Measurements from ENCODE around the gene SYT5.

The SYT5 gene

DNA sequence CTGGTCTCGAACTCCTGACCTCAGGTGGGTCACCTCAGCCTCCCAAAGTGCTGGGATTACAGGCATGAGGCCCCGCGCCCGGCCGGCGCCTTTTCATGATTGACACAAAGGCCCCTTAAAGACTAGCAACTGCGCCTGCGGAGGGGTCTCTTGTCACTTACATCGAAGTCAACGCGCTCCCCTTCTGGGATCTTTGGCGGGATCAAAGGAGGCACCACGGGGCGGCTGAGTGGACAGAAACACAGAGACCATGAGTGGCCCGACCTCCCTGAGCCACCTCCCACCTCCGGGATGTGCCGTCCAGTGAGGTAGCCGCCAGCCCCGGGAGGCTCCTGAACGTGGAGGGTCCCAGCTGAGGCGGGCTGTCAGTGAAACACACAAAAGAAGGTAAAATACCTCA, 38.4 kb downstream of the SYT5 start:
- TF ChIP-seq, protein P1, sequence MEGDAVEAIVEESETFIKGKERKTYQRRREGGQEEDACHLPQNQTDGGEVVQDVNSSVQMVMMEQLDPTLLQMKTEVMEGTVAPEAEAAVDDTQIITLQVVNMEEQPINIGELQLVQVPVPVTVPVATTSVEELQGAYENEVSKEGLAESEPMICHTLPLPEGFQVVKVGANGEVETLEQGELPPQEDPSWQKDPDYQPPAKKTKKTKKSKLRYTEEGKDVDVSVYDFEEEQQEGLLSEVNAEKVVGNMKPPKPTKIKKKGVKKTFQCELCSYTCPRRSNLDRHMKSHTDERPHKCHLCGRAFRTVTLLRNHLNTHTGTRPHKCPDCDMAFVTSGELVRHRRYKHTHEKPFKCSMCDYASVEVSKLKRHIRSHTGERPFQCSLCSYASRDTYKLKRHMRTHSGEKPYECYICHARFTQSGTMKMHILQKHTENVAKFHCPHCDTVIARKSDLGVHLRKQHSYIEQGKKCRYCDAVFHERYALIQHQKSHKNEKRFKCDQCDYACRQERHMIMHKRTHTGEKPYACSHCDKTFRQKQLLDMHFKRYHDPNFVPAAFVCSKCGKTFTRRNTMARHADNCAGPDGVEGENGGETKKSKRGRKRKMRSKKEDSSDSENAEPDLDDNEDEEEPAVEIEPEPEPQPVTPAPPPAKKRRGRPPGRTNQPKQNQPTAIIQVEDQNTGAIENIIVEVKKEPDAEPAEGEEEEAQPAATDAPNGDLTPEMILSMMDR (conservative IDR thresholded peaks at IDR 0.05; ENCODE audit: low read length), result no peak
- no peak for TF ChIP-seq EZH2phosphoT487 (IDR thresholded peaks at IDR 0.05; ENCODE audit: borderline replicate concordance)
- Histone ChIP-seq H3K4me1 (ENCODE audit: insufficient read depth, low read length, poor library complexity, severe bottlenecking) (peaks cover 6% of the 10 kb centered on the region), H4K20me1 (ENCODE audit: insufficient read depth, low read length, poor library complexity, severe bottlenecking) (no peaks in the 10 kb centered on the region), H3K79me2 (ENCODE audit: insufficient read depth, low read length) (no peaks in the 10 kb centered on the region), H3K27me3 (ENCODE audit: insufficient read depth, low read length, poor library complexity, severe bottlenecking) (no peaks in the 10 kb centered on the region), H3K36me3 (ENCODE audit: insufficient read depth, low read length) (no peaks in the 10 kb centered on the region), H3K4me2 (ENCODE audit: low read depth, low read length, poor library complexity, severe bottlenecking) (no peak overlapping the region), H3K9me3 (ENCODE audit: insufficient read depth, low read depth, low read length) (no peaks in the 10 kb centered on the region), H3K4me3 (ENCODE audit: low read length, poor library complexity, severe bottlenecking) (no peak overlapping the region), H2AFZ (ENCODE audit: low read length) (no peak overlapping the region), H3K9me2 (replicated peaks; ENCODE audit: low read depth, low read length) (no peaks in the 10 kb centered on the region), H3F3A (ENCODE audit: low read depth) (no peaks in the 10 kb centered on the region), H3K9ac (ENCODE audit: low read depth, low read length, poor library complexity, severe bottlenecking) (no peak overlapping the region)

DNA sequence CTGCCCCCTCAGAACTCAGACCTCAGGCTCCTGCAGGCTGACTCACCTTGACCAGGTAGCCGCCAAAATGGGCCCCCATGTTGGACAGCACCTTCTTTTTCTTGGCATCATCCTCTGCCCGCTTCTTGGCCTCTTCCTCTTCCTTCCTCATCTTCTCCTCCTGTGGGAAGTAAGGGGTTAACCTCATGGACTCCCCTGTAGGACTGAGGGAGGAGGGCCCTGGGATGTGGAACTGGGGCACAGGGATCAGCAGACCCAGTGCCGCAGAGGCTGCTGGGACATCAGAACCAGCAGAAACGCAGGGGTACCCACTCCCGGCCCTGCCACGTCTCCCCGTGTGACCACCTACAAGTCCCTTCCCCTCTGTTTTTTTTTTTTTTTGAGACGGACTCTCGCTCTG, 42.2 kb downstream of the SYT5 start:
- Histone ChIP-seq H3K36me3 (ENCODE audit: insufficient read depth, low read length) (no peaks in the 10 kb centered on the region), H3K4me1 (ENCODE audit: insufficient read depth, low read length, poor library complexity, severe bottlenecking) (peaks cover 3% of the 10 kb centered on the region), H4K20me1 (ENCODE audit: insufficient read depth, low read length, poor library complexity, severe bottlenecking) (no peaks in the 10 kb centered on the region), H3K4me3 (ENCODE audit: low read length, poor library complexity, severe bottlenecking) (no peak overlapping the region), H3F3A (ENCODE audit: low read depth) (no peaks in the 10 kb centered on the region), H3K9ac (ENCODE audit: low read depth, low read length, poor library complexity, severe bottlenecking) (no peak overlapping the region), H3K9me2 (replicated peaks; ENCODE audit: low read depth, low read length) (no peaks in the 10 kb centered on the region), H3K79me2 (ENCODE audit: insufficient read depth, low read length) (no peaks in the 10 kb centered on the region), H3K4me2 (ENCODE audit: low read depth, low read length, poor library complexity, severe bottlenecking) (no peak overlapping the region), H3K27me3 (ENCODE audit: insufficient read depth, low read length, poor library complexity, severe bottlenecking) (no peaks in the 10 kb centered on the region), H3K9me3 (ENCODE audit: insufficient read depth, low read depth, low read length) (no peaks in the 10 kb centered on the region), H2AFZ (ENCODE audit: low read length) (no peak overlapping the region)
- TF ChIP-seq EZH2phosphoT487 (IDR thresholded peaks at IDR 0.05; ENCODE audit: borderline replicate concordance), result no peak
- TF ChIP-seq, protein P1 (conservative IDR thresholded peaks at IDR 0.05; ENCODE audit: low read length), result no peak

DNA sequence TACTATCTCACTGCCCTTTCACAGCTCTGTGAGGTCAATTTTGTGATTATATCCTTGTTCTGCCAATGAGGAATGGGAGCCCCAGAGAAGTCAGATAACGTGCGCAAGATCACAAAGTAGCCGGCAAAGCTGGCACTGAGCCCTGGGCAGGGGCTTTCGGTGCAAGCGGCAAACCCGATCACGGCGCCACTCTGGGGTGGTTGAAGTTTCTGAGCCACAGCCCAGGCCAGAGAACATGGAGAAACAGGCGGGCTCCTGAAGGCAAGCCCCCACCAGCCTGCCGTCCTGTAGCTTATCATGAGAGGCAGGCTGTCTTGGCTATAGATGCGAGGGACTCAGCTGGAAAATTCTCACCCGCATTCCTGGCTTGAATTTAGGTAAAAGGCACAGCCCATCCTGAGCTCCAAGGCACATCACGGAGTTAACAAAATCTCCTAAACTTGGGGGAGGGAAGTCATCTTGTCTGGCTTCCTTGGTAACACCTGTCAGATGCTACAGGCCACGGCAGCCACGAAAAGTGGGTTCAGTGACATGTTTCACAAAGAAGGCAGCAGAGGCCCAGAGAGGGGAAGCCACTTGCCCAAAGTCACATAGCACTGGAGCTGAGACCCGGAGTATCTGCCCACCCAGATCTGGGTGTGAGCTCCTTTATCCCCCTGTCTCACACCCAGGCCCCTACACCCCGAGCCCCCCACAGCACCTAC, 43.5 kb downstream of the SYT5 start:
- Histone ChIP-seq H3K9ac (ENCODE audit: low read depth, low read length, poor library complexity, severe bottlenecking) (no peak overlapping the region), H4K20me1 (ENCODE audit: insufficient read depth, low read length, poor library complexity, severe bottlenecking) (no peaks in the 10 kb centered on the region), H3K4me1 (ENCODE audit: insufficient read depth, low read length, poor library complexity, severe bottlenecking) (peaks cover 3% of the 10 kb centered on the region), H2AFZ (ENCODE audit: low read length) (no peak overlapping the region), H3F3A (ENCODE audit: low read depth) (no peaks in the 10 kb centered on the region), H3K36me3 (ENCODE audit: insufficient read depth, low read length) (no peaks in the 10 kb centered on the region), H3K9me3 (ENCODE audit: insufficient read depth, low read depth, low read length) (no peaks in the 10 kb centered on the region), H3K4me2 (ENCODE audit: low read depth, low read length, poor library complexity, severe bottlenecking) (no peak overlapping the region), H3K4me3 (ENCODE audit: low read length, poor library complexity, severe bottlenecking) (no peak overlapping the region), H3K79me2 (ENCODE audit: insufficient read depth, low read length) (no peaks in the 10 kb centered on the region), H3K27me3 (ENCODE audit: insufficient read depth, low read length, poor library complexity, severe bottlenecking) (no peaks in the 10 kb centered on the region), H3K9me2 (replicated peaks; ENCODE audit: low read depth, low read length) (no peaks in the 10 kb centered on the region)
- TF ChIP-seq, protein P1 (conservative IDR thresholded peaks at IDR 0.05; ENCODE audit: low read length), result no peak
- TF ChIP-seq EZH2phosphoT487 (IDR thresholded peaks at IDR 0.05; ENCODE audit: borderline replicate concordance), result no peak
